ENCODE data around the gene CNMD. TPM values are rescaled to one million over a fixed set of nuclear protein-coding genes. Genes with fewer than 3 reads are reported as not detected.

The CNMD gene
- polyA plus RNA-seq (2013, experiment 1 of 2): not detected
- polyA plus RNA-seq (2013, experiment 2 of 2): not detected

- no peak within 1 kb of the TSS for H3K18ac ChIP-seq (ENCODE audit: low read depth in 1 of 2, low read length in 2 of 2)
- H2BK12ac ChIP-seq (ENCODE audit: low read length in 2 of 2): no peak within 1 kb of the TSS
- peaks cover 9% of the 10 kb centered on the region for H3K4me1 ChIP-seq (ENCODE audit: control insufficient read depth, insufficient read depth, low read depth, low read length)
- 3% methylated on average over 33 of the region's 34 CpGs for WGBS
- H3K4me3 ChIP-seq (ENCODE audit: insufficient read depth in 1 of 2, low read depth in 1 of 2, low read length in 2 of 2): peak within 1 kb of the TSS in 1 of 2 experiments; percentile 55
- no peaks in the 10 kb centered on the region for H3K79me1 ChIP-seq (replicated peaks; ENCODE audit: low read length, poor library complexity, severe bottlenecking)
- no peak within 1 kb of the TSS for H3K27ac ChIP-seq (ENCODE audit: low read length, poor library complexity, severe bottlenecking)
- peak within 1 kb of the TSS; percentile 58 for H3K4me2 ChIP-seq (ENCODE audit: low read length, poor library complexity, severe bottlenecking)
- H2AK5ac ChIP-seq (ENCODE audit: low read length, severe bottlenecking): no peak within 1 kb of the TSS
- H2BK120ac ChIP-seq (ENCODE audit: low read depth, low read length): no peak within 1 kb of the TSS
- H3K9me3 ChIP-seq (ENCODE audit: control insufficient read depth, low read length): peaks cover 5% of the 10 kb centered on the region
- peak within 1 kb of the TSS in 1 of 2 experiments; percentile 47 for H3K23ac ChIP-seq (ENCODE audit: low read length in 2 of 2)
- H3K4ac ChIP-seq (ENCODE audit: low read depth in 1 of 2, low read length in 2 of 2): no peak within 1 kb of the TSS
- no peak within 1 kb of the TSS for H2BK15ac ChIP-seq (ENCODE audit: low read depth, poor library complexity, severe bottlenecking)
- DNase-seq: no peak
- H4K91ac ChIP-seq (ENCODE audit: low read length): no peak within 1 kb of the TSS
- no peak within 1 kb of the TSS for H3K9ac ChIP-seq (ENCODE audit: low read length)
- H4K8ac ChIP-seq (ENCODE audit: low read length): no peak within 1 kb of the TSS
- H3K14ac ChIP-seq (ENCODE audit: low read length in 2 of 2): peak within 1 kb of the TSS in 1 of 2 experiments; percentile 66
- no peak within 1 kb of the TSS for H2BK5ac ChIP-seq (ENCODE audit: low read depth, low read length, poor library complexity, severe bottlenecking)
- peaks cover 47 to 65% of the 10 kb centered on the region in 2 experiments for H3K27me3 ChIP-seq (ENCODE audit: control insufficient read depth in 1 of 2, insufficient read depth in 1 of 2, low read length in 2 of 2)
- H3K36me3 ChIP-seq (ENCODE audit: control insufficient read depth in 1 of 2, insufficient read depth in 2 of 2, low read depth in 1 of 2, low read length in 2 of 2): no peaks in the 10 kb centered on the region
- peak within 1 kb of the TSS; percentile 90 for H2AFZ ChIP-seq (ENCODE audit: low read depth, low read length)
Observed at GRCh38 chr13:52739468-52740071, at the start of gene CNMD. Gene CNMD (minus strand): TSS chr13:52739820. CDS start chr13:52739701, 119 bp downstream.

GRCh38 chr13:52788011-52788410 lies 48.4 kb upstream of the CNMD start:
- H3K9me3 ChIP-seq (ENCODE audit: control insufficient read depth, low read length): no peaks in the 10 kb centered on the region
- H2BK12ac ChIP-seq (ENCODE audit: low read length in 2 of 2): no peak overlapping the region
- no peaks in the 10 kb centered on the region for H3K36me3 ChIP-seq (ENCODE audit: control insufficient read depth in 1 of 2, insufficient read depth in 2 of 2, low read depth in 1 of 2, low read length in 2 of 2)
- no peak for DNase-seq
- H4K8ac ChIP-seq (ENCODE audit: low read length): no peak overlapping the region
- no peak overlapping the region for H3K4me3 ChIP-seq (ENCODE audit: insufficient read depth in 1 of 2, low read depth in 1 of 2, low read length in 2 of 2)
- H3K4me1 ChIP-seq (ENCODE audit: control insufficient read depth, insufficient read depth, low read depth, low read length): no peaks in the 10 kb centered on the region
- peaks cover 0 to 5% of the 10 kb centered on the region in 2 experiments for H3K27me3 ChIP-seq (ENCODE audit: control insufficient read depth in 1 of 2, insufficient read depth in 1 of 2, low read length in 2 of 2)
- H2AK5ac ChIP-seq (ENCODE audit: low read length, severe bottlenecking): no peak overlapping the region
- no peak overlapping the region for H3K4me2 ChIP-seq (ENCODE audit: low read length, poor library complexity, severe bottlenecking)
- no peak overlapping the region for H2BK120ac ChIP-seq (ENCODE audit: low read depth, low read length)
- H3K4ac ChIP-seq (ENCODE audit: low read depth in 1 of 2, low read length in 2 of 2): no peak overlapping the region
- no peaks in the 10 kb centered on the region for H3K79me1 ChIP-seq (replicated peaks; ENCODE audit: low read length, poor library complexity, severe bottlenecking)
- H2BK5ac ChIP-seq (ENCODE audit: low read depth, low read length, poor library complexity, severe bottlenecking): no peak overlapping the region
- H3K18ac ChIP-seq (ENCODE audit: low read depth in 1 of 2, low read length in 2 of 2): no peak overlapping the region
- no peak overlapping the region for H3K23ac ChIP-seq (ENCODE audit: low read length in 2 of 2)
- 33% methylated on average over 4 of the region's 4 CpGs for WGBS
- H4K91ac ChIP-seq (ENCODE audit: low read length): no peak overlapping the region
- H3K9ac ChIP-seq (ENCODE audit: low read length): no peak overlapping the region
- H2BK15ac ChIP-seq (ENCODE audit: low read depth, poor library complexity, severe bottlenecking): no peak overlapping the region
- no peak overlapping the region for H2AFZ ChIP-seq (ENCODE audit: low read depth, low read length)
- H3K27ac ChIP-seq (ENCODE audit: low read length, poor library complexity, severe bottlenecking): no peak overlapping the region
- H3K14ac ChIP-seq (ENCODE audit: low read length in 2 of 2): no peak overlapping the region

GRCh38 chr13:52787235-52787634 lies 47.6 kb upstream of the CNMD start:
- Histone ChIP-seq H4K91ac (ENCODE audit: low read length) (no peak overlapping the region), H3K23ac (ENCODE audit: low read length in 2 of 2) (no peak overlapping the region), H4K8ac (ENCODE audit: low read length) (no peak overlapping the region), H3K9ac (ENCODE audit: low read length) (no peak overlapping the region), H3K79me1 (replicated peaks; ENCODE audit: low read length, poor library complexity, severe bottlenecking) (no peaks in the 10 kb centered on the region), H2BK15ac (ENCODE audit: low read depth, poor library complexity, severe bottlenecking) (no peak overlapping the region), H3K4me1 (ENCODE audit: control insufficient read depth, insufficient read depth, low read depth, low read length) (no peaks in the 10 kb centered on the region), H3K27ac (ENCODE audit: low read length, poor library complexity, severe bottlenecking) (no peak overlapping the region), H3K27me3 (ENCODE audit: control insufficient read depth in 1 of 2, insufficient read depth in 1 of 2, low read length in 2 of 2) (peaks cover 0 to 5% of the 10 kb centered on the region in 2 experiments), H3K9me3 (ENCODE audit: control insufficient read depth, low read length) (no peaks in the 10 kb centered on the region), H3K4me3 (ENCODE audit: insufficient read depth in 1 of 2, low read depth in 1 of 2, low read length in 2 of 2) (no peak overlapping the region), H2AK5ac (ENCODE audit: low read length, severe bottlenecking) (no peak overlapping the region), H3K4me2 (ENCODE audit: low read length, poor library complexity, severe bottlenecking) (no peak overlapping the region), H2BK5ac (ENCODE audit: low read depth, low read length, poor library complexity, severe bottlenecking) (no peak overlapping the region), H3K4ac (ENCODE audit: low read depth in 1 of 2, low read length in 2 of 2) (no peak overlapping the region), H3K14ac (ENCODE audit: low read length in 2 of 2) (no peak overlapping the region), H3K36me3 (ENCODE audit: control insufficient read depth in 1 of 2, insufficient read depth in 2 of 2, low read depth in 1 of 2, low read length in 2 of 2) (no peaks in the 10 kb centered on the region), H2BK120ac (ENCODE audit: low read depth, low read length) (no peak overlapping the region), H2AFZ (ENCODE audit: low read depth, low read length) (no peak overlapping the region), H3K18ac (ENCODE audit: low read depth in 1 of 2, low read length in 2 of 2) (no peak overlapping the region), H2BK12ac (ENCODE audit: low read length in 2 of 2) (no peak overlapping the region)
- no peak for DNase-seq
- 98% methylated on average over 2 of the region's 2 CpGs for WGBS

- Histone ChIP-seq H3K4me2 (ENCODE audit: low read length, poor library complexity, severe bottlenecking) (no peak overlapping the region), H3K4me3 (ENCODE audit: insufficient read depth in 1 of 2, low read depth in 1 of 2, low read length in 2 of 2) (no peak overlapping the region), H3K9ac (ENCODE audit: low read length) (no peak overlapping the region), H3K36me3 (ENCODE audit: control insufficient read depth in 1 of 2, insufficient read depth in 2 of 2, low read depth in 1 of 2, low read length in 2 of 2) (no peaks in the 10 kb centered on the region), H2BK120ac (ENCODE audit: low read depth, low read length) (no peak overlapping the region), H3K4me1 (ENCODE audit: control insufficient read depth, insufficient read depth, low read depth, low read length) (no peaks in the 10 kb centered on the region), H3K27ac (ENCODE audit: low read length, poor library complexity, severe bottlenecking) (no peak overlapping the region), H3K14ac (ENCODE audit: low read length in 2 of 2) (no peak overlapping the region), H2BK5ac (ENCODE audit: low read depth, low read length, poor library complexity, severe bottlenecking) (no peak overlapping the region), H2AFZ (ENCODE audit: low read depth, low read length) (no peak overlapping the region), H2AK5ac (ENCODE audit: low read length, severe bottlenecking) (no peak overlapping the region), H2BK12ac (ENCODE audit: low read length in 2 of 2) (no peak overlapping the region), H3K27me3 (ENCODE audit: control insufficient read depth in 1 of 2, insufficient read depth in 1 of 2, low read length in 2 of 2) (peaks cover 0 to 5% of the 10 kb centered on the region in 2 experiments), H3K9me3 (ENCODE audit: control insufficient read depth, low read length) (no peaks in the 10 kb centered on the region), H3K4ac (ENCODE audit: low read depth in 1 of 2, low read length in 2 of 2) (no peak overlapping the region), H4K8ac (ENCODE audit: low read length) (no peak overlapping the region), H3K23ac (ENCODE audit: low read length in 2 of 2) (no peak overlapping the region), H3K79me1 (replicated peaks; ENCODE audit: low read length, poor library complexity, severe bottlenecking) (no peaks in the 10 kb centered on the region), H3K18ac (ENCODE audit: low read depth in 1 of 2, low read length in 2 of 2) (no peak overlapping the region), H2BK15ac (ENCODE audit: low read depth, poor library complexity, severe bottlenecking) (no peak overlapping the region), H4K91ac (ENCODE audit: low read length) (no peak overlapping the region)
- WGBS: 72% methylated on average over 2 of the region's 3 CpGs
- DNase-seq: no peak
Observed at GRCh38 chr13:52786766-52787165, 47.1 kb upstream of the CNMD start.
